Small intestine (tissue), 7 donors: ENCODE measurements around the gene MOB3B. TPM values are rescaled to one million over a fixed set of nuclear protein-coding genes. Genes with fewer than 3 reads are reported as not detected.

Experiments used
- DNase-seq, 2 donors: peaks; one replicate each; pipeline versions ENCODE4 v3.0.0 to v3.0.0-alpha.2; 2013
- FAIRE-seq: peaks from 2 replicates; lab custom pipeline; 2012; peaks lifted over from hg19 to GRCh38; lab: Jason Lieb, UNC
- H3K27ac ChIP-seq, 3 donors: one replicate each; pipeline ENCODE4 v1.5.1; 2013; ENCODE audit warnings: low read length in 2 of 3, mild to moderate bottlenecking in 2 of 3, control low read depth in 1 of 3, inconsistent platforms in 1 of 3, low read depth in 1 of 3, moderate library complexity in 1 of 3
- H3K27me3 ChIP-seq, 3 donors: one replicate each; pipeline ENCODE4 v1.6.1; 2013; ENCODE audit warnings: low read length in 3 of 3, inconsistent platforms in 1 of 3; ENCODE audit not compliant: control insufficient read depth in 3 of 3, insufficient read depth in 3 of 3
- H3K36me3 ChIP-seq, 3 donors: one replicate each; pipeline ENCODE4 v1.6.1; 2013; ENCODE audit warnings: low read length in 3 of 3, inconsistent platforms in 1 of 3, low read depth in 1 of 3, mild to moderate bottlenecking in 1 of 3, moderate library complexity in 1 of 3; ENCODE audit not compliant: control insufficient read depth in 3 of 3, insufficient read depth in 2 of 3
- H3K4me1 ChIP-seq, 3 donors: one replicate each; pipeline ENCODE4 v1.6.1; 2013; ENCODE audit warnings: low read length in 2 of 3, inconsistent platforms in 1 of 3, low read depth in 1 of 3, mild to moderate bottlenecking in 1 of 3, moderate library complexity in 1 of 3; ENCODE audit not compliant: control insufficient read depth in 3 of 3, insufficient read depth in 2 of 3
- H3K4me3 ChIP-seq, 3 donors: one replicate each; pipeline ENCODE4 v1.5.1; 2013; ENCODE audit warnings: low read length in 3 of 3, control low read depth in 1 of 3, inconsistent platforms in 1 of 3, low read depth in 1 of 3, mild to moderate bottlenecking in 1 of 3, moderate library complexity in 1 of 3
- H3K9me3 ChIP-seq, 2 donors: one replicate each; pipeline ENCODE4 v1.6.1; 2013; ENCODE audit warnings: low read depth in 1 of 2, low read length in 1 of 2; ENCODE audit not compliant: control insufficient read depth in 2 of 2, insufficient read depth in 1 of 2
- WGBS, 3 donors: extraction: QIAGEN DNeasy Blood & Tissue Kit; methylation state at CpG; one replicate each; pipeline ENCODE4 v1.1.7; 2013; 5-methylcytosine and 5-hydroxymethylcytosine counted together
- polyA plus RNA-seq, 4 donors: library from polyadenylated mRNA; stranded (reverse) in 3 of 4; unstranded in 1 of 4; fragments of 200-250 nt in 3 of 4; fragments of 120-200 nt in 1 of 4; gene quantifications; one replicate each; pipeline versions ENCODE4 v1.2.1 to v1.2.3, GENCODE V29; 2013
- donor health status: healthy with polysubstance abuse.
- donor health status: control.
- donor health status: control.
- donor health status: Bipolar disorder and iron deficiency.
- donor health status: healthy.

The MOB3B gene
- polyA plus RNA-seq, 4 donors = 16.9 to 34.9 (median 19.7) TPM

GRCh38 chr9:27442464-27442863 lies 87.2 kb downstream of the MOB3B start:
- Histone ChIP-seq H3K27ac (peak overlapping the region; percentile 67 to 90 (median 87)), H3K27me3 (no peaks in the 10 kb centered on the region), H3K9me3 (no peaks in the 10 kb centered on the region), H3K4me3 (no peak overlapping the region), H3K36me3 (peaks cover 0 to 12% (median 4%) of the 10 kb centered on the region in 3 donors), H3K4me1 (peaks cover 8 to 54% (median 10%) of the 10 kb centered on the region in 3 donors)
- DNase-seq (peak; percentile 62 to 84), FAIRE-seq (no peak)
- WGBS, 3 donors = 12 to 57% (median 41%) methylated on average over 4 of the region's 4 CpGs

- 36 to 59% (median 46%) methylated on average over 4 of the region's 4 CpGs for WGBS, 3 donors
- Histone ChIP-seq H3K36me3 (peaks cover 0 to 8% (median 4%) of the 10 kb centered on the region in 3 donors), H3K4me1 (peaks cover 7 to 54% (median 7%) of the 10 kb centered on the region in 3 donors), H3K4me3 (no peak overlapping the region), H3K9me3 (no peaks in the 10 kb centered on the region), H3K27me3 (no peaks in the 10 kb centered on the region), H3K27ac (peak overlapping the region; percentile 64 to 87 (median 82))
- DNase-seq (no peak), FAIRE-seq (no peak)
These were observed 87.9 kb downstream of the MOB3B start for GRCh38 chr9:27441741-27442070.

- WGBS, 3 donors = 37 to 77% (median 53%) methylated on average over 5 of the region's 5 CpGs
- peak; percentile 87 for FAIRE-seq
These were observed 88.5 kb downstream of the MOB3B start for GRCh38 chr9:27440888-27441740.

GRCh38 chr9:27438522-27438921 lies 91.1 kb downstream of the MOB3B start:
- H3K27me3 ChIP-seq = no peaks in the 10 kb centered on the region
- peaks cover 0 to 5% (median 2%) of the 10 kb centered on the region in 3 donors for H3K36me3 ChIP-seq
- no peak overlapping the region for H3K4me3 ChIP-seq
- peak overlapping the region in 1 of 3 donors; percentile 52 for H3K27ac ChIP-seq
- whole genome bisulfite sequencing, 3 donors = 42 to 77% (median 66%) methylated on average over 7 of the region's 7 CpGs
- H3K9me3 ChIP-seq = no peaks in the 10 kb centered on the region
- DNase-seq = no peak
- FAIRE-seq = no peak
- H3K4me1 ChIP-seq = peaks cover 10 to 59% (median 14%) of the 10 kb centered on the region in 3 donors

More at GRCh38 chr9:27440888-27441740, 88.5 kb downstream of the MOB3B start:
- Histone ChIP-seq H3K27me3 (no peaks in the 10 kb centered on the region), H3K27ac (peak overlapping the region; percentile 43 to 87 (median 64)), H3K9me3 (no peaks in the 10 kb centered on the region), H3K4me1 (peaks cover 7 to 58% (median 8%) of the 10 kb centered on the region in 3 donors), H3K36me3 (peaks cover 0 to 8% (median 4%) of the 10 kb centered on the region in 3 donors), H3K4me3 (no peak overlapping the region)
- peak; percentile 83 to 96 for DNase-seq

- Histone ChIP-seq H3K9me3 (no peaks in the 10 kb centered on the region), H3K36me3 (peaks cover 0 to 5% (median 2%) of the 10 kb centered on the region in 3 donors), H3K4me1 (peaks cover 7 to 52% (median 15%) of the 10 kb centered on the region in 3 donors), H3K27ac (peak overlapping the region in 1 of 3 donors; percentile 52), H3K4me3 (no peak overlapping the region), H3K27me3 (no peaks in the 10 kb centered on the region)
- DNase-seq = no peak
- FAIRE-seq = no peak
- 73 to 89% (median 82%) methylated on average over 6 of the region's 6 CpGs for WGBS, 3 donors
These were observed 91.8 kb downstream of the MOB3B start for GRCh38 chr9:27437652-27438373.

GRCh38 chr9:27436234-27436633 lies 93.4 kb downstream of the MOB3B start:
- H3K36me3 ChIP-seq = peaks cover 0 to 3% (median 2%) of the 10 kb centered on the region in 3 donors
- H3K27ac ChIP-seq = no peak overlapping the region
- peak; percentile 37 to 59 for DNase-seq
- no peak overlapping the region for H3K4me3 ChIP-seq
- FAIRE-seq = no peak
- H3K4me1 ChIP-seq = peaks cover 4 to 51% (median 18%) of the 10 kb centered on the region in 3 donors
- H3K9me3 ChIP-seq = no peaks in the 10 kb centered on the region
- 36 to 65% (median 40%) methylated on average over 3 of the region's 3 CpGs for WGBS, 3 donors
- H3K27me3 ChIP-seq = no peaks in the 10 kb centered on the region

GRCh38 chr9:27433631-27434325 lies 95.8 kb downstream of the MOB3B start:
- Histone ChIP-seq H3K36me3 (peaks cover 0 to 6% (median 2%) of the 10 kb centered on the region in 3 donors), H3K4me1 (peaks cover 4 to 31% (median 11%) of the 10 kb centered on the region in 3 donors), H3K27me3 (no peaks in the 10 kb centered on the region), H3K27ac (no peak overlapping the region), H3K4me3 (no peak overlapping the region), H3K9me3 (no peaks in the 10 kb centered on the region)
- no peak for FAIRE-seq
- no peak for DNase-seq
- 71 to 76% (median 75%) methylated on average over 3 of the region's 3 CpGs for WGBS, 3 donors

DNA sequence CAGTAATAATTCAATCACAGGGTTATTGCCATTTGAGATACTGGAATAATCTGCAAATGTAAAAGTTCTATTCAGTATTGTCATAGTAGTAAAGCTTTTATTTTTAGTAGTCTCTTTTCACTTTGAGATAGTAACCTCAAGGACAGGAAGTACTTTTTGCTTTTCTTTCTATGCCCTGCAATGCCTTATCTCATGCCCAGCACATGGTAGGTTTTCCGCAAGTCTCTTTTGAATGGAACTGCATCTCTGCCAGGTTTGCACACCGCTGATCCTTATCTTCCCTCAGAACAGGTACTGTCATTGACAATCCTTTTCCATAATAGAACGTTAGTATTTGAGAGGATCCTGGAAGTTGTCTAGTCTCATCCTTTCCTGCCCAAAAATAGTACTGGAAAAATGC lies 97.3 kb downstream of the MOB3B start:
- WGBS, 3 donors = 34 to 48% (median 35%) methylated on average over 3 of the region's 3 CpGs

More for the DNA sequence above, 97.3 kb downstream of the MOB3B start:
- no peak overlapping the region for H3K4me3 ChIP-seq
- H3K9me3 ChIP-seq = no peaks in the 10 kb centered on the region
- FAIRE-seq (no peak), DNase-seq (no peak)
- peak overlapping the region in 1 of 3 donors; percentile 12 for H3K27ac ChIP-seq
- H3K4me1 ChIP-seq = peaks cover 4 to 19% (median 11%) of the 10 kb centered on the region in 3 donors
- H3K27me3 ChIP-seq = no peaks in the 10 kb centered on the region
- peaks cover 0 to 4% (median 0%) of the 10 kb centered on the region in 3 donors for H3K36me3 ChIP-seq
